Left renal pelvis (tissue), 4 donors: ENCODE data around the gene ATG4B. TPM values are rescaled to one million over a fixed set of nuclear protein-coding genes. Genes with fewer than 3 reads are reported as not detected.

Experiments
- DNase-seq, 4 donors: peaks; one replicate each; pipeline ENCODE4 v3.0.0-alpha.2; 2013; ENCODE audit warnings: low read depth in 4 of 4, low spot score in 3 of 4
- polyA plus RNA-seq, 4 donors: library from polyadenylated mRNA; unstranded; fragments of 120-200 nt; gene quantifications; one replicate each; pipeline ENCODE4 v1.2.1, GENCODE V29; 2013; ENCODE audit not compliant: insufficient read length in 4 of 4

ATG4B gene
- polyA plus RNA-seq, 4 donors, result 57.6 to 102 (median 80.7) TPM

- no peak for DNase-seq
These were observed 25.1 kb upstream of the ATG4B start for GRCh38 chr2:241612156-241613016.

DNA sequence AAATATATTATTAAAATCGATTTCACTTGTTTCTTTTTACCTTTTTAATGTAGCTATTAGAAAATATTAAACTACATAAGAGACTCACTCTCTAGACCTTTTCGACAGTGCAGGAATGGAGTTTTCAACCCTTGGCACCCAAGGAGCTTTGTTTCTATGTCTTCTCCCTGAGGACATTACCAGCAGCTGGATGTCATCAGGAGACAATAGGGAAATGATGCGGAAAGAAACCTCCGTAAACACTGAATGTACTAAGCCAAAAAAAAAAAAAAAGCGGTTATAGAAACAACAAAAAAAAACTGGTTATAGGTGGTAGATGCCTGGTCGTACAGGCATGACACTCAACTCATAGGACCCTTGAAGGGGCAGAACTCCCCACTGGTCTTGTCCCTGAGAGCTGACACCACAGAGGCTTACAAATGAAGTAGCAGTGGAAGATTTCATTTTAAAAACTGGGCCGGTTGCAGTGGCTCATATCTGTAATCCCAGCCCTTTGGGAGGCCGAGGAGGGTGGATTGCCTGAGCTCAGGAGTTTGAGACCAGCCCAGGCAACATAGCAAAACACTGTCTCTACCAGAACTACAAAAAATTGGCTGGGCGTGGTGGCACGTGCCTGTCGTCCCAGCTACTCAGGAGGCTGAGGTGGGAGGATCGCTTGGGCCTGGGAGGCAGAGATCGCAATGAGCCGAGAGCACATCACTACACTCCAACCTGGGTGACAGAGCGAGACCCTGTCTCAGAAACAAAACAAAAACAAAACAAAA is 24.3 kb upstream of the ATG4B start:
- DNase-seq, result no peak

- no peak for DNase-seq
These were observed 22.5 kb upstream of the ATG4B start for GRCh38 chr2:241615041-241615440.

DNA sequence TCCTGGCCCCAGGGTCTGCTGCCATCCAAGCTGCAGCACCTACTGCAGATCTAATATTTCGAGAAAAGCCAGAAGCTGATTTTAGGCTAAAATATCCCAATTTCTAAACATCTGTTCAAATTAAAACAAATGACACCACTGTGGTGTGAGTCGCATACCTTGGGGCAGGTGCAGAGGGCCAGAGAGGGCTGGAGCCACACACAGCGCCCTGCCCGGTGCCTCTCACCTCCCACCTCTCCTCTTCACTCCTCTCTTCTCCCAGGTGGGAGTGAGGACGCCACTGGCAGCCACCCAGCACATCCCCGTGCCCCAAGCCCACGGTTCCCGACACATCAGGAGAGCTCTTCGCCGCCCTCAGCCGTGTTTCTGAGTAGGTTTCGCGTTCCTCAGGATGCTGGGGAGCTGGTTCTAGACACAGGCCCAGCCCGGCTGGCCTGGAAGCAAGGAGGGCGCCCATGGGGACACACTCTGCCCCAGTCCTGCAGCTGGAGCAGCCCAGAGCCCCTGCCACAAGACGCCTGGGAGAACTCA is 21.9 kb upstream of the ATG4B start:
- DNase-seq, result no peak

DNA sequence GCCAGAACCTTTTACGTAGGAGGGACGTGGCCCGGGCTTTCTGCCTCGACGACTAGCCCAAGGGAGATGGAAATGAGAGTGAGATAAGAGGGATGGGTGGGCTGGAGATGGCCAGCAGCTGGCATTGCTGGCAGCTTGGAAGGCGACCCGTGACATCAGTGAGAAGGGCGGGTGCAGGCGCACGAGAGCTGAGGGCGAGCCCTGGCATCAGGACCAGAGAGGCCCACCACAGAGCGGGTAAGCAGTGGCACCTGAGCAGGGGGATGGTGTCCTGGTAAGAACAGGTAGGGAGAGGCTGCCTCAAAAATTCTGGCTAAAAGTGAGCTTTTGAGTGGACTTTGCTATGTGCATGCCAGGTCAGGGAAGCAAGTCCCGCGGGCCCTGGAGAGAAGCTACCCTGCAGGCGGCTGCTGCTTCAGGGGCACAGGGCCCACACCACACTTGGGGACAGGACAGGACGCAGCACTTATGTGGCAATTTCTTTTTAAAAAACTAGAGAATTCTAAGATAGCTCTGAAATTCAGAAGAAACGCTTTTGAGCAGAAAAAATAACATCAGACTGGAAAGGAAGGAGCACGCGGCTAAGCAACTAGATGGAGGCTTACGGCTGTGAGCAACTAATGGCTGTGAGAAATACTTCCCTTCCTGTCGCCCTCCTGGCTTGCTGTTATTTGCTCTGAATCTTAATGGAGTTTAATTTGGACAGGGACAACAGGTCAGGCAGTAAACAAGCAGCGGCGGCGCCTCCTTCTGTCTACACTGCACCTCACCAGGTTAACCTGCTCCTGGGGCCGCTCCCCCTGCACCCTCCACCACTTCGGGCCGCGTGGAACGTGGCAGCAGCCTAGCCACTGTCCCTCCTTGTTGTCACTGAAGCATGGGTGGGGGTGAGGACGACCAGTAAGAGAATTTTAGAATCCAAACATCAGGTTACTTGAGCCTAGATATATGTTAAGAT is 21.0 kb upstream of the ATG4B start:
- no peak for DNase-seq

DNA sequence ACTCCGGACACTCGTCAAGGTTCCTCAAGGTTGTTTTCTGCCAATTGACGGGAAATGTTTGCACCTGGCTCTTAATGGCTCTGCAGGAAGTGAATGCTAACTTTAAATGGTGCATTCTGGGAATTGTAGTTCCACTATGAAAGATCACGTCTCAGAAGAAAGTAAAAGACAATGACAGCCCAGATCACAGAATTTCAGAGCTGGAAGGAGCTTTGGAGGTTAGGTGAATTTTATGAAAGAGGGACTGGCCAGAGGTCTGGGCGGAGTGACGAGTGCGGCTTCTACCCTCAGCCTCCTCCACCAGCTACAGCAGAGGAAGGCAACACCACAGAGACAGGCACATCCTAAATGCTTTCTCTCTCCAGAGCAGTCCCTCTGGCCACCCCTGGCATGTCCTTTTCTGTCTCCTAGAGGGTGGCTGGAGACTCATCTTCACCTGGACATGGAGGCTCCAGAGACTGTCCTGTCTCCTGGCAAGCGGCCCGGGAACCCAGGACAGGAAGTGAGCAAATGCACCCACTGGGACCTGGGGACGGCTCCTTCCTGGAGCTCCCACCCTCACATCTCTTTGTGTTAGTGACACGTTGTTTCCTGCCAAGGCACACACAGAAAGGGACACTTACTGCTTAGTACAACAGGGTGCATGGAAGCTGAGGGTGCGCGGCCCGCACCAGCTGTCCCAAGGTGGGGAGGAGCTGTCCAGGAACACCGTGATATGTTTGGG is 19.9 kb upstream of the ATG4B start:
- no peak for DNase-seq

- DNase-seq, result no peak
These were observed 19.1 kb upstream of the ATG4B start for GRCh38 chr2:241618296-241618805.

- DNase-seq, result no peak
These were observed 18.7 kb upstream of the ATG4B start for GRCh38 chr2:241618829-241619228.

DNA sequence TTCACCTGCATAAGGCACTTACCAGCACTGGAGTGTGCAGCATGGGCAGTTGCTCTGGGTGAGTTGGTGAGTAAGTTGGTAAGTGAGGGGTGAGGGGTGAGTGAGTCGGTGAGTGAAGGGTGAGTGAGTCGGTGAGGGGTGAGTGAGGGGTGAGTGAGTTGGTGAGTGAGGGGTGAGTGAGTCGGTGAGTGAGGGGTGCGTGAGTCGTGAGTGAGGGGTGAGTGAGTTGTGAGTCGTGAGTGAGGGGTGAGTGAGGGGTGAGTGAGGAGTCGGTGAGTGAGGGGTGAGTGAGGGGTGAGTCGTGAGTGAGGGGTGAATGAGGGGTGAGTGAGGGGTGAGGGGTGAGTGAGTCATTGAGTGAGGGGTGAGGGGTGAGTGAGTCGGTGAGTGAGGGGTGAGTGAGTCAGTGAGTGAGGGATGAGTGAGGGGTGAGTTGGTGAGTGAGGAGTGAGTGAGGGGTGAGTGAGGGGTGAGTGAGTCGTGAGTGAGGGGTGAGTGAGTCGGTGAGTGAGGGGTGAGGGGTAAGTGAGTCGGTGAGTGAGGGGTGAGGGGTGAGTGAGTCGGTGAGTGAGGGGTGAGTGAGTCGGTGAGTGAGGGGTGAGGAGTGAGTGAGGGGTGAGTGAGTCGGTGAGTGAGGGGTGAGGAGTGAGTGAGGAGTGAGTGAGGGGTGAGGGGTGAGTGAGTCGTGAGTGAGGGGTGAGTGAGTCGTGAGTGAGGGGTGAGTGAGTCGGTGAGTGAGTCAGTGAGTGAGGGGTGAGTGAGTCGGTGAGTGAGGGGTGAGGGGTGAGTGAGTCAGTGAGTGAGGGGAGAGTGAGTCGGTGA is 17.7 kb upstream of the ATG4B start:
- no peak for DNase-seq

GRCh38 chr2:241620419-241620769 is 17.1 kb upstream of the ATG4B start:
- DNase-seq, result no peak

- DNase-seq, result no peak
These were observed 9.8 kb upstream of the ATG4B start for GRCh38 chr2:241627675-241628074.

- DNase-seq, result no peak
These were observed 7.6 kb upstream of the ATG4B start for GRCh38 chr2:241629762-241630435.

- DNase-seq, result no peak
These were observed 4.8 kb upstream of the ATG4B start for GRCh38 chr2:241632478-241633325.

GRCh38 chr2:241633561-241633960 is 3.9 kb upstream of the ATG4B start:
- DNase-seq, result no peak

GRCh38 chr2:241635756-241636155 is 1.7 kb upstream of the ATG4B start:
- no peak for DNase-seq

GRCh38 chr2:241636182-241637017 is 1.1 kb upstream of the ATG4B start:
- no peak for DNase-seq
